HEK293 (cell line): Measurements from ENCODE around the gene ATF6B.

Experiments used
- EGR2 ChIP-seq: fragments of 450-650 bp; formaldehyde crosslinking; IDR thresholded peaks from 2 replicates; pipeline ENCODE4 v1.5.1; 2016; ENCODE audit warnings: low read depth, missing biosample characterization, missing genetic modification characterization
- KLF10 ChIP-seq: fragments of 450-650 bp; IDR thresholded peaks from 2 replicates; pipeline ENCODE4 v1.5.1; 2018; ENCODE audit warnings: missing biosample characterization, mild to moderate bottlenecking, missing genetic modification characterization
- PRDM1 ChIP-seq: fragments of 450-650 bp; formaldehyde crosslinking; IDR thresholded peaks from 2 replicates; pipeline ENCODE4; 2016; ENCODE audit warnings: missing biosample characterization, missing genetic modification characterization
- REPIN1 ChIP-seq: fragments of 450-650 bp; formaldehyde crosslinking; IDR thresholded peaks from 2 replicates; pipeline ENCODE4 v1.5.1; 2017; ENCODE audit warnings: missing biosample characterization, missing genetic modification characterization, low read depth
- TCF7L2 ChIP-seq: IDR thresholded peaks from 2 replicates; pipeline ENCODE4 v1.6.1; 2011; ENCODE audit warnings: low read depth, mild to moderate bottlenecking, inconsistent platforms, low read length, moderate library complexity, borderline replicate concordance
- ZBTB20 ChIP-seq: fragments of 450-650 bp; formaldehyde crosslinking; IDR thresholded peaks from 2 replicates; pipeline ENCODE4 v1.5.1; 2016; ENCODE audit warnings: missing biosample characterization, missing genetic modification characterization
- ZBTB21 ChIP-seq: fragments of 450-650 bp; formaldehyde crosslinking; IDR thresholded peaks from 2 replicates; pipeline ENCODE4 v1.5.1; 2017; ENCODE audit warnings: missing biosample characterization, missing genetic modification characterization
- ZBTB8A ChIP-seq: fragments of 450-650 bp; formaldehyde crosslinking; IDR thresholded peaks from 2 replicates; pipeline ENCODE4 v1.5.1; 2016; ENCODE audit warnings: missing biosample characterization, missing genetic modification characterization
- ZFHX2 ChIP-seq: fragments of 450-650 bp; formaldehyde crosslinking; conservative IDR thresholded peaks from 2 replicates; pipeline ENCODE4 v1.5.1; 2016; ENCODE audit warnings: missing biosample characterization, missing genetic modification characterization
- ZNF146 ChIP-seq: fragments of 450-650 bp; formaldehyde crosslinking; IDR thresholded peaks from 2 replicates; pipeline ENCODE4 v1.5.1; 2016; ENCODE audit warnings: missing biosample characterization, missing genetic modification characterization
- ZNF24 ChIP-seq: fragments of 450-650 bp; formaldehyde crosslinking; IDR thresholded peaks from 2 replicates; pipeline ENCODE4 v1.5.1; 2016; ENCODE audit warnings: missing biosample characterization, missing genetic modification characterization
- ZNF366 ChIP-seq: fragments of 450-650 bp; formaldehyde crosslinking; conservative IDR thresholded peaks from 2 replicates; pipeline ENCODE4 v1.5.1; 2016; ENCODE audit warnings: missing biosample characterization, missing genetic modification characterization
- ZNF394 ChIP-seq: fragments of 450-650 bp; formaldehyde crosslinking; IDR thresholded peaks from 2 replicates; pipeline ENCODE4 v1.5.1; 2016; ENCODE audit warnings: missing biosample characterization, missing genetic modification characterization, mild to moderate bottlenecking, moderate library complexity, borderline replicate concordance
- ZNF514 ChIP-seq: fragments of 450-650 bp; formaldehyde crosslinking; IDR thresholded peaks from 2 replicates; pipeline ENCODE4 v1.5.1; 2016; ENCODE audit warnings: missing biosample characterization, missing genetic modification characterization
- ZNF629 ChIP-seq: fragments of 450-650 bp; formaldehyde crosslinking; IDR thresholded peaks from 2 replicates; pipeline ENCODE4 v1.5.1; 2017; ENCODE audit warnings: missing biosample characterization, missing genetic modification characterization
- ZNF777 ChIP-seq: fragments of 450-650 bp; formaldehyde crosslinking; IDR thresholded peaks from 2 replicates; pipeline ENCODE4 v1.5.1; 2017; ENCODE audit warnings: missing biosample characterization, missing genetic modification characterization, borderline replicate concordance
- ZSCAN16 ChIP-seq: fragments of 450-650 bp; formaldehyde crosslinking; IDR thresholded peaks from 2 replicates; pipeline ENCODE4 v1.5.1; 2016; ENCODE audit warnings: missing biosample characterization, missing genetic modification characterization
- ZSCAN30 ChIP-seq: fragments of 450-650 bp; IDR thresholded peaks from 2 replicates; pipeline ENCODE4 v1.5.1; 2018; ENCODE audit warnings: missing biosample characterization, mild to moderate bottlenecking, missing genetic modification characterization, moderate library complexity
- TF ChIP-seq, protein P1 (sequence below): fragments of 450-650 bp; formaldehyde crosslinking; IDR thresholded peaks from 2 replicates; pipeline ENCODE4 v1.5.1; 2016; ENCODE audit warnings: missing biosample characterization, missing genetic modification characterization
- TF ChIP-seq, protein P2 (sequence below): fragments of 450-650 bp; formaldehyde crosslinking; conservative IDR thresholded peaks from 2 replicates; pipeline ENCODE4 v1.5.1; 2016; ENCODE audit warnings: low read depth, missing biosample characterization, missing genetic modification characterization
- TF ChIP-seq, protein P3 (sequence below): fragments of 450-650 bp; formaldehyde crosslinking; IDR thresholded peaks from 2 replicates; pipeline ENCODE4 v1.5.1; 2016; ENCODE audit warnings: missing biosample characterization, missing genetic modification characterization
- TF ChIP-seq, protein P4 (sequence below): fragments of 450-650 bp; formaldehyde crosslinking; IDR thresholded peaks from 2 replicates; pipeline ENCODE4 v1.5.1; 2016; ENCODE audit warnings: missing biosample characterization, missing genetic modification characterization
- TF ChIP-seq, protein P5 (sequence below): fragments of 450-650 bp; formaldehyde crosslinking; IDR thresholded peaks from 2 replicates; pipeline ENCODE4 v1.5.1; 2016; ENCODE audit warnings: missing biosample characterization, missing genetic modification characterization, low read depth

Gene ATF6B

DNA sequence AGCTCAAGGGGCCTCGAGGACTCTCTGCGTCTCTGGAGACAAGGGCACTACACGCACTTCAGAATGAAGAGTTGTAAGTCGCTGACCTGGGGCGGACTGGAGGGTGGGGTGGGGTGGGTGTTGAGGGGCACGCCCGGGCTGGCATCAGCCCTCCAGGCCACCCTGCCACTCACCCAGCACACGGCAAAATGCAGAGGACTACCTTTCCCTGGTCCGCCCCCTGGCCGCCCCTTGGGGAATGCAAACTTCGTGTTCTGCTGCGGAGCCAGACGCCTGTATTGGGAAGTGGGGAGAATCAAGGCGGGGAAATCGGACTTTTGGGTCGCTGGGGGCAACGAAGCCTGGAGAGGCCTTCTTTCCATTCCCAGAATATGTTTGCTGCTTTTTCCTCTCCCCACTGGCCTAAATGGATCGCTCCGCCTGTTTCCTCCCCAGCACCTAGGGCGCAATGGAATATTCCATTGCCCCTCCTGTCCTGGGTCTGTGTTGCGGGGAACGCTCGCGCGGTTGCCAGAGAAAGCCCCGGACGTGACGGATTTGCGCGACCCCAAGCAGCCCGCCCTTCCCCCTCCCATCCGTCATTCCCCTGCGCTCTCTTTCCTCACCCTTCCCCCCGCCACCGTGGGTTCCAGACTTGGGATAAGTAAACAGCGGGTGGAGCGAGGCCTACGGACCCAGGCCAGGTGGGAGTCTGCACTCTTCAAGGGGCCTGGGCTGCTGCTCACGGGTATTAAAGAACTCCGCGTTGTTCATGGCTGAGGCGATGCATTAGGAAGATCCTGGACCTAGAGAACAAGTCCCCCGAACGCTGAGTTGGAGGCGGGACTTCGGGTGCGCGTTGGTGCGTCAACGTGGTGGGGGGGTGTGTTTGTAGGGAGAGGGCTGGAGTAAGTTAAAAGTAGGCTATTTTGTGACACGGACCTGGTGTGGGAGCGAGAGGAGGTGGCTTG, 25.8 kb upstream of the ATF6B start, which contains the start of gene PPT2 (continued):
- TF ChIP-seq, protein P1, sequence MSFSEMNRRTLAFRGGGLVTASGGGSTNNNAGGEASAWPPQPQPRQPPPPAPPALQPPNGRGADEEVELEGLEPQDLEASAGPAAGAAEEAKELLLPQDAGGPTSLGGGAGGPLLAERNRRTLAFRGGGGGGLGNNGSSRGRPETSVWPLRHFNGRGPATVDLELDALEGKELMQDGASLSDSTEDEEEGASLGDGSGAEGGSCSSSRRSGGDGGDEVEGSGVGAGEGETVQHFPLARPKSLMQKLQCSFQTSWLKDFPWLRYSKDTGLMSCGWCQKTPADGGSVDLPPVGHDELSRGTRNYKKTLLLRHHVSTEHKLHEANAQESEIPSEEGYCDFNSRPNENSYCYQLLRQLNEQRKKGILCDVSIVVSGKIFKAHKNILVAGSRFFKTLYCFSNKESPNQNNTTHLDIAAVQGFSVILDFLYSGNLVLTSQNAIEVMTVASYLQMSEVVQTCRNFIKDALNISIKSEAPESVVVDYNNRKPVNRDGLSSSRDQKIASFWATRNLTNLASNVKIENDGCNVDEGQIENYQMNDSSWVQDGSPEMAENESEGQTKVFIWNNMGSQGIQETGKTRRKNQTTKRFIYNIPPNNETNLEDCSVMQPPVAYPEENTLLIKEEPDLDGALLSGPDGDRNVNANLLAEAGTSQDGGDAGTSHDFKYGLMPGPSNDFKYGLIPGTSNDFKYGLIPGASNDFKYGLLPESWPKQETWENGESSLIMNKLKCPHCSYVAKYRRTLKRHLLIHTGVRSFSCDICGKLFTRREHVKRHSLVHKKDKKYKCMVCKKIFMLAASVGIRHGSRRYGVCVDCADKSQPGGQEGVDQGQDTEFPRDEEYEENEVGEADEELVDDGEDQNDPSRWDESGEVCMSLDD (tag by site-specific recombination) = peak; percentile 6
- peak; percentile 28; the same call in 1 of the 2 replicates for TF ChIP-seq ZNF146 (tag by site-specific recombination)
- TF ChIP-seq ZNF366 (tag by site-specific recombination) = peak; percentile 61
- TF ChIP-seq EGR2 (tag by site-specific recombination) = peak; percentile 81
- TF ChIP-seq, protein P2, sequence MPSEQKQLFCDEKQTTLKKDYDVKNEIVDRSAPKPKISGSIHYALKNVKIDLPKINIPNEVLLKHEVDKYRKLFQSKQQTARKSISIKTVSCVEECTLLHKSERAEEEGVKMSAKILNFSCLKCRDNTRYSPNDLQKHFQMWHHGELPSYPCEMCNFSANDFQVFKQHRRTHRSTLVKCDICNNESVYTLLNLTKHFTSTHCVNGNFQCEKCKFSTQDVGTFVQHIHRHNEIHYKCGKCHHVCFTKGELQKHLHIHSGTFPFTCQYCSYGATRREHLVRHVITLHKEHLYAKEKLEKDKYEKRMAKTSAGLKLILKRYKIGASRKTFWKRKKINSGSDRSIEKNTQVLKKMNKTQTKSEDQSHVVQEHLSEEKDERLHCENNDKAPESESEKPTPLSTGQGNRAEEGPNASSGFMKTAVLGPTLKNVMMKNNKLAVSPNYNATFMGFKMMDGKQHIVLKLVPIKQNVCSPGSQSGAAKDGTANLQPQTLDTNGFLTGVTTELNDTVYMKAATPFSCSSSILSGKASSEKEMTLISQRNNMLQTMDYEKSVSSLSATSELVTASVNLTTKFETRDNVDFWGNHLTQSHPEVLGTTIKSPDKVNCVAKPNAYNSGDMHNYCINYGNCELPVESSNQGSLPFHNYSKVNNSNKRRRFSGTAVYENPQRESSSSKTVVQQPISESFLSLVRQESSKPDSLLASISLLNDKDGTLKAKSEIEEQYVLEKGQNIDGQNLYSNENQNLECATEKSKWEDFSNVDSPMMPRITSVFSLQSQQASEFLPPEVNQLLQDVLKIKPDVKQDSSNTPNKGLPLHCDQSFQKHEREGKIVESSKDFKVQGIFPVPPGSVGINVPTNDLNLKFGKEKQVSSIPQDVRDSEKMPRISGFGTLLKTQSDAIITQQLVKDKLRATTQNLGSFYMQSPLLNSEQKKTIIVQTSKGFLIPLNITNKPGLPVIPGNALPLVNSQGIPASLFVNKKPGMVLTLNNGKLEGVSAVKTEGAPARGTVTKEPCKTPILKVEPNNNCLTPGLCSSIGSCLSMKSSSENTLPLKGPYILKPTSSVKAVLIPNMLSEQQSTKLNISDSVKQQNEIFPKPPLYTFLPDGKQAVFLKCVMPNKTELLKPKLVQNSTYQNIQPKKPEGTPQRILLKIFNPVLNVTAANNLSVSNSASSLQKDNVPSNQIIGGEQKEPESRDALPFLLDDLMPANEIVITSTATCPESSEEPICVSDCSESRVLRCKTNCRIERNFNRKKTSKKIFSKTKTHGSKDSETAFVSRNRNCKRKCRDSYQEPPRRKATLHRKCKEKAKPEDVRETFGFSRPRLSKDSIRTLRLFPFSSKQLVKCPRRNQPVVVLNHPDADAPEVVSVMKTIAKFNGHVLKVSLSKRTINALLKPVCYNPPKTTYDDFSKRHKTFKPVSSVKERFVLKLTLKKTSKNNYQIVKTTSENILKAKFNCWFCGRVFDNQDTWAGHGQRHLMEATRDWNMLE = 0 out of 2 replicates have a peak, but pooled peaks have one; percentile 28
- TF ChIP-seq ZNF629 (tag by site-specific recombination) = peak; percentile 93
- 0 out of 2 replicates have a peak, but pooled peaks have one; percentile 56 for TF ChIP-seq KLF10 (tag by site-specific recombination)
- TF ChIP-seq, protein P3, sequence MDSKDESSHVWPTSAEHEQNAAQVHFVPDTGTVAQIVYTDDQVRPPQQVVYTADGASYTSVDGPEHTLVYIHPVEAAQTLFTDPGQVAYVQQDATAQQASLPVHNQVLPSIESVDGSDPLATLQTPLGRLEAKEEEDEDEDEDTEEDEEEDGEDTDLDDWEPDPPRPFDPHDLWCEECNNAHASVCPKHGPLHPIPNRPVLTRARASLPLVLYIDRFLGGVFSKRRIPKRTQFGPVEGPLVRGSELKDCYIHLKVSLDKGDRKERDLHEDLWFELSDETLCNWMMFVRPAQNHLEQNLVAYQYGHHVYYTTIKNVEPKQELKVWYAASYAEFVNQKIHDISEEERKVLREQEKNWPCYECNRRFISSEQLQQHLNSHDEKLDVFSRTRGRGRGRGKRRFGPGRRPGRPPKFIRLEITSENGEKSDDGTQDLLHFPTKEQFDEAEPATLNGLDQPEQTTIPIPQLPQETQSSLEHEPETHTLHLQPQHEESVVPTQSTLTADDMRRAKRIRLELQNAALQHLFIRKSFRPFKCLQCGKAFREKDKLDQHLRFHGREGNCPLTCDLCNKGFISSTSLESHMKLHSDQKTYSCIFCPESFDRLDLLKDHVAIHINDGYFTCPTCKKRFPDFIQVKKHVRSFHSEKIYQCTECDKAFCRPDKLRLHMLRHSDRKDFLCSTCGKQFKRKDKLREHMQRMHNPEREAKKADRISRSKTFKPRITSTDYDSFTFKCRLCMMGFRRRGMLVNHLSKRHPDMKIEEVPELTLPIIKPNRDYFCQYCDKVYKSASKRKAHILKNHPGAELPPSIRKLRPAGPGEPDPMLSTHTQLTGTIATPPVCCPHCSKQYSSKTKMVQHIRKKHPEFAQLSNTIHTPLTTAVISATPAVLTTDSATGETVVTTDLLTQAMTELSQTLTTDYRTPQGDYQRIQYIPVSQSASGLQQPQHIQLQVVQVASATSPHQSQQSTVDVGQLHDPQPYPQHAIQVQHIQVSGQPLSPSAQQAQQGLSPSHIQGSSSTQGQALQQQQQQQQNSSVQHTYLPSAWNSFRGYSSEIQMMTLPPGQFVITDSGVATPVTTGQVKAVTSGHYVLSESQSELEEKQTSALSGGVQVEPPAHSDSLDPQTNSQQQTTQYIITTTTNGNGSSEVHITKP (tag by site-specific recombination) = peak; percentile 100
- no peak for TF ChIP-seq ZNF777 (tag by site-specific recombination)
- TF ChIP-seq, protein P4, sequence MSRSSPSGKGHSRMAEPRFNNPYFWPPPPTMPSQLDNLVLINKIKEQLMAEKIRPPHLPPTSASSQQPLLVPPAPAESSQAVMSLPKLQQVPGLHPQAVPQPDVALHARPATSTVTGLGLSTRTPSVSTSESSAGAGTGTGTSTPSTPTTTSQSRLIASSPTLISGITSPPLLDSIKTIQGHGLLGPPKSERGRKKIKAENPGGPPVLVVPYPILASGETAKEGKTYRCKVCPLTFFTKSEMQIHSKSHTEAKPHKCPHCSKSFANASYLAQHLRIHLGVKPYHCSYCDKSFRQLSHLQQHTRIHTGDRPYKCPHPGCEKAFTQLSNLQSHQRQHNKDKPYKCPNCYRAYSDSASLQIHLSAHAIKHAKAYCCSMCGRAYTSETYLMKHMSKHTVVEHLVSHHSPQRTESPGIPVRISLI (tag by site-specific recombination) = no peak
- peak; percentile 88 for TF ChIP-seq ZBTB8A (tag by site-specific recombination)
- TF ChIP-seq ZBTB20 = no peak; the same call in 1 of the 2 replicates
- TF ChIP-seq ZNF24 = 0 out of 2 replicates have a peak, but pooled peaks have one; percentile 37
- no peak for TF ChIP-seq TCF7L2
- peak; percentile 80 for TF ChIP-seq ZBTB21
- TF ChIP-seq, protein P5, sequence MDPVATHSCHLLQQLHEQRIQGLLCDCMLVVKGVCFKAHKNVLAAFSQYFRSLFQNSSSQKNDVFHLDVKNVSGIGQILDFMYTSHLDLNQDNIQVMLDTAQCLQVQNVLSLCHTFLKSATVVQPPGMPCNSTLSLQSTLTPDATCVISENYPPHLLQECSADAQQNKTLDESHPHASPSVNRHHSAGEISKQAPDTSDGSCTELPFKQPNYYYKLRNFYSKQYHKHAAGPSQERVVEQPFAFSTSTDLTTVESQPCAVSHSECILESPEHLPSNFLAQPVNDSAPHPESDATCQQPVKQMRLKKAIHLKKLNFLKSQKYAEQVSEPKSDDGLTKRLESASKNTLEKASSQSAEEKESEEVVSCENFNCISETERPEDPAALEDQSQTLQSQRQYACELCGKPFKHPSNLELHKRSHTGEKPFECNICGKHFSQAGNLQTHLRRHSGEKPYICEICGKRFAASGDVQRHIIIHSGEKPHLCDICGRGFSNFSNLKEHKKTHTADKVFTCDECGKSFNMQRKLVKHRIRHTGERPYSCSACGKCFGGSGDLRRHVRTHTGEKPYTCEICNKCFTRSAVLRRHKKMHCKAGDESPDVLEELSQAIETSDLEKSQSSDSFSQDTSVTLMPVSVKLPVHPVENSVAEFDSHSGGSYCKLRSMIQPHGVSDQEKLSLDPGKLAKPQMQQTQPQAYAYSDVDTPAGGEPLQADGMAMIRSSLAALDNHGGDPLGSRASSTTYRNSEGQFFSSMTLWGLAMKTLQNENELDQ (tag by site-specific recombination) = no peak
- no peak for TF ChIP-seq ZNF514 (tag by site-specific recombination)
- peak; percentile 82 for TF ChIP-seq ZFHX2
- peak; percentile 36 for TF ChIP-seq ZNF394 (tag by site-specific recombination)
- peak; percentile 39; the same call in 1 of the 2 replicates for TF ChIP-seq PRDM1 (tag by site-specific recombination)
- peak; percentile 39; the same call in 1 of the 2 replicates for TF ChIP-seq ZSCAN16 (tag by site-specific recombination)
- 0 out of 2 replicates have a peak, but pooled peaks have one; percentile 18 for TF ChIP-seq REPIN1 (tag by site-specific recombination)
- peak; percentile 78 for TF ChIP-seq ZSCAN30 (tag by site-specific recombination)
